GM12891 (cell line): ENCODE measurements around the gene PDZRN3.

Experiments
- POLR2A ChIP-seq: IDR thresholded peaks from 2 replicates; pipeline ENCODE4 v1.6.1; 2011; ENCODE audit warnings: low read depth, low read length, control low read depth
- POLR2AphosphoS5 ChIP-seq: IDR thresholded peaks from 2 replicates; pipeline ENCODE4 v1.6.1; 2011; ENCODE audit warnings: low read depth, low read length, control low read depth
- POU2F2 ChIP-seq: IDR thresholded peaks from 2 replicates; pipeline ENCODE4 v1.6.1; 2011; ENCODE audit warnings: low read depth, mild to moderate bottlenecking, control low read depth, low read length, moderate library complexity

GRCh38 chr3:73633453-73633852, 8.7 kb upstream of the PDZRN3 start:
- no peak for TF ChIP-seq POLR2AphosphoS5
- TF ChIP-seq POLR2A: no peak
- no peak for TF ChIP-seq POU2F2
